HG03175 (cell line): ENCODE measurements around the gene TAF11L14.
"Not testable (repeated sequence)": the region's sequence is repeated elsewhere in the genome, so short reads cannot be mapped to it uniquely, and the experiment has no call there.

Experiments used
- ATAC-seq: cut with Tn5 transposase; IDR thresholded peaks from one replicate; pipeline ENCODE4 v1.9.1; 2021; ENCODE audit warnings: mild to moderate bottlenecking, moderate library complexity; ENCODE audit not compliant: unreplicated experiment

TAF11L14 gene

GRCh38 chr5:17634160-17634559 lies at the start of gene TAF11L14:
Gene TAF11L14 (plus strand): TSS chr5:17634460.
- ATAC-seq, result no peak

- not testable (repeated sequence) for ATAC-seq
Measured at GRCh38 chr5:17585658-17586057, 48.6 kb upstream of the TAF11L14 start, which contains the start of gene TAF11L7. Gene TAF11L7 (minus strand): TSS chr5:17585758.

DNA sequence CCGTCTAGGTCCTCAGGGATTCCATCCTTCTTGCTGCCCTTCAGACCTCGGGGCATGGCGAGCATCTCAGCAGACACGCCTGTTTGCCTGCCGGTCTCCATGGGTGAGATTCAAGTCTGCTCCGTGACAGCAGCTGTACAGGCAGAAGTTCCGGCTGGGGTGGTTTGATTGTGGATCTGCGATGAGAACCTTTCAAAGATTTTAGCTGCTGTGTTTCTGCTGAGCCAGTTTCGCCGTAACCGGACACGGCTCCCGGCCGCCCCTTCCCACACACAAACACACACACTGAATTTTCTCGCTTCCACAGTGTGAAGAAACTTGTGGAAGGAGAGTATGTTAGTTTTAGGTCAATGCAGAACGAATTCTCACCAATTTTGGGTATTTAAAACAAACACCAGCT lies 43.4 kb upstream of the TAF11L14 start, which contains the start of gene TAF11L8:
TAF11L8 (minus strand) TSS at position 101 of the 400 bp plus-strand sequence.
- ATAC-seq, result not testable (repeated sequence)

- not testable (repeated sequence) for ATAC-seq
Measured at GRCh38 chr5:17594255-17594654, 40.0 kb upstream of the TAF11L14 start, which contains the start of gene TAF11L9. Gene TAF11L9 (minus strand): TSS chr5:17594394.

- not testable (repeated sequence) for ATAC-seq
Measured at GRCh38 chr5:17597728-17598127, 36.5 kb upstream of the TAF11L14 start, which contains the start of gene TAF11L10. Gene TAF11L10 (minus strand): TSS chr5:17597828.

GRCh38 chr5:17603880-17604279 lies 30.4 kb upstream of the TAF11L14 start, which contains the start of gene TAF11L11:
Gene TAF11L11 (plus strand): TSS chr5:17604183.
- not testable (repeated sequence) for ATAC-seq

DNA sequence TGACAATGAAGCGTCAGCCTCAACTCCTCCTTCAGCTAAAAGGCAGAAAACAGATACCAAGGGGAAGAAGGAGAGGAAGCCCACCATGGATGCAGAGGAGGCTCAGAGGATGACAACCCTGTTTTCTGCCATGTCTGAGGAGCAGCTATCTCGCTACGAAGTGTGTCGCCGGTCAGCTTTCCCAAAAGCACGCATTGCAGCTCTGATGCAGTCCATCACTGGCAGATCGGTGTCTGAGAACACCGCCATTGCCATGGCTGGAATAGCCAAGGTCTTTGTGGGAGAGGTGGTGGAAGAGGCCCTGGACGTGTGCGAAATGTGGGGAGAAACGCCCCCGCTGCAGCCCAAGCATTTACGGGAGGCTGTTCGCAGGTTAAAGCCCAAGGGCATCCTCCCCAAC lies 29.3 kb upstream of the TAF11L14 start:
- no peak for ATAC-seq

GRCh38 chr5:17607461-17607860 lies 26.8 kb upstream of the TAF11L14 start:
- ATAC-seq, result not testable (repeated sequence)

DNA sequence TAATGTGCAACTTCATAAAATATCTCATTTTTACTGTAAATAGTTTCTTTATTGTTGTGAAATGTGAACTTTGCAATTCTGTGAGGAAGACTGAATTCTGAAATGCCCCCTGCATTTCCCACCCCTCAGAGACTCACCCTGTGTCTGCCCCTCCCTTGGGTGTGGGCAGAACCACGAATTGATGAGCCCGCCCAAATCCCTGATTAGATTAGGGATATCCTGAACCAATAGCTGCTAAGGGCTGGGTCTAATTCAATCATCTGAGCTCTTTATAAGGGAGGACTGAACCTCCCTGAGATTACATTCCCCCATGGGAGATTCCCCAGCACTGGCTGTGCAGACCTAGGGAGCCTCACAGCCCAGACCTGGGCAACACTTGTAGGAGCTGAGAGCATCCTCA lies 24.2 kb upstream of the TAF11L14 start, which contains the start of gene TAF11L12:
TAF11L12 (plus strand) TSS at position 301 of the 400 bp plus-strand sequence.
- ATAC-seq, result not testable (repeated sequence)

DNA sequence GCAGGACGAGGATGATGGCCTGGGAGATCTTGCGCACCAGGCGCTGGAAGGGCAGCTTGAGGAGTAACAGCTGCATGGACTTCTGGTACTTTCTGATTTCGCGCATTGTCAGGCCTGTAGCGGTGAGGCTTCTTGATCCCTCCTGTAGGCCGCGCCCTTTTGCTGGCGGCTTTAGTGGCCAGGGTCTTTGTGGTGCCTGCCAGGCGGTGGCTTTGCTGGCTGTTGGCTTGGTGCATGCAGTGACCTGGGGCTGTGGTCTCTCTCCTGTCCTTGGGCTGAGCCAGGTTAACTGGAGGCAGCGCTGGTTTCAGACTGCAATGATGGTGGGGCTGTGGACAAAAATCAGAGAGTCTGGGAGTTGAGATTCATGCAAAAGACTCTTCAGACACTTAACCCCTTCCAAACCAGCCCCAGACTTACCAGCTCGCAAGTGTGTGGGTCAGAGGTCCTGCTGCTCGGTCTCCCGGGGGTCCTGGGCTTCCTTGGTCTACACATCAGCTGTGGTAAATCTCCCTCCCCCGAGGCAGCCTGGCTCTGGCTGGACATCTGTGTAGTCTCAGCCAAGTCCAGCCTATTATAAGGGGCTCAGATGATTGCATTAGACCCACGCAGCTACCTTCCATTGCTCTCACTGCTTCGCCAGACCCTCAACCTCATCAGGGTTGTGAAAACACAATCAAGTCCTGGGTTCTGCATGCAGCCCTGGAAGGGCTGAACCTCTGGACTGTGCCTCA lies 19.2 kb upstream of the TAF11L14 start:
- no peak for ATAC-seq

DNA sequence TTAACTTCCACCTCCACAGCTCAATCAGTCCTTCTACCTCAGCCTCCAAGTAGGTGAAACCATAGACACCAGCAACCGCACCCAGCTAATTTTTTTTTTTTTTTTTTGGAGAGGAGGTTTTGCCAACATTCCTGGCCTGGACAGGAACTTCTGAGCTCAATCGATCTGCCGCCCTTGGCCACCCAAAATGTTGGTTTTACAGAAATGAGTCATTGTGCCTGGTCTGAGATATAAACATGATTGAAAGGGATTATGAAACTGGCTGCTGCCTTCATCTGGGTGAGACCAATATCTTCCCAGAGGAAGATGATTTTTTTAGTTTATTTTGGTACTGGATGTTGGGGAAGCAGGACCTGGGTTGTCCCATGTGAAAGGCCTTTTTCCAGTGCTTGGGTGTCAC lies 14.9 kb upstream of the TAF11L14 start:
- ATAC-seq, result no peak

DNA sequence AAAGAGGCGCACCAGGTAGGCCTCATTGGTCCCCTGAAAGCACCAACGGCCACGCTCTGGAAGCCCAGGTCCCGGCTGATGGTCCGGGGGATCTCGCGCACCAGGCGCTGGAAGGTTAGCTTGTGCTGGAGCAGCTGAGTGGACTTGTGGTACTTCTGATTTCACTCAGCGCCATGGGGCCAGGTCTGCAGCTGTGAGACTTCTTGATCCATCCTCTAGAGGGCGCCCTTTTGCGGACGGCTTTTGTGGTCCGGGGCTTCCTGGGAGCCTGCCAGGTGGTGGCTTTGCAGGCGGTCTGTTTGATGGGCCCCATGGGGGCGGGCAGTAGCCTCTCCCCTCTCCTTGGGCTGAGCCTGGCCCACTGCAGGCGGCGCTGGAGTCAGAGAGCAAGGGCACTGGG lies 13.6 kb upstream of the TAF11L14 start:
- no peak for ATAC-seq

- ATAC-seq, result no peak
Measured at GRCh38 chr5:17625686-17626085, 8.6 kb upstream of the TAF11L14 start.

GRCh38 chr5:17631788-17632187 lies 2.5 kb upstream of the TAF11L14 start, which contains the start of gene TAF11L13:
Gene TAF11L13 (plus strand): TSS chr5:17632088.
- ATAC-seq, result not testable (repeated sequence)

DNA sequence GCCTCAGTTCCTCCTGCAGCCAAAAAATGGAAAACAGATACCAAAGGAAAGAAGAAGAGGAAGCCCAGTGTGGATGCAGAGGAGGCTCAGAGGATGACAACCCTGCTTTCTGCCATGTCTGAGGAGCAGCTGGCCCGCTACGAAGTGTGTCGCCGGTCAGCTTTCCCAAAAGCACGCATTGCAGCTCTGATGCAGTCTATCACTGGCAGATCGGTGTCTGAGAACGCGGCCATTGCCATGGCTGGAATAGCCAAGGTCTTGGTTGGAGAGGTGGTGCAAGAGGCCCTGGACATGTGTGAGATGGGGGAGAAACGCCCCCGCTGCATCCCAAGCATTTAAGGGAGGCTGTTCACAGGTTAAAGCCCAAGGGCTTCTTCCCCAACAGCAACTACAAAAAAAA lies 15.0 kb downstream of the TAF11L14 start:
- not testable (repeated sequence) for ATAC-seq

- not testable (repeated sequence) for ATAC-seq
Measured at GRCh38 chr5:17655201-17655759, 21.0 kb downstream of the TAF11L14 start.

DNA sequence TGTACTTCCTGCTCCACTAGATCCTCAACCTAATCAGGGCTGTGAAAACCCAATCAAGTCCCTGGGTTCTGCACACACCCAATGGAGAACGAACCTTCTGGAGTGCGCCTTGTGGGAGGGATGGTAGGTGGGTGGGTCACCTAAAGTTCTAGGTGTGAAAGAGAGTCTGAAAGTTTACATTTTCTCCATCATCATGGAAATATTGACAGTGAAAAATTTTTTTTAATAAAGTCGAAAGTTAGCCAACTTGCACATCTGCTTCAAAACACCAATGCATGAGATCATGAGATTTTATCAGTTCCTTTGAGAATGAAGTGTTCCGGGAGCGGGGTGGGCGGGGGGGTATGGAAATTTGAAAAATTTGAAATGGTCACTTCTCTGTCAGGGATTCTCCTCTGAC lies 21.7 kb downstream of the TAF11L14 start:
- no peak for ATAC-seq

- ATAC-seq, result no peak
Measured at GRCh38 chr5:17663182-17663581, 28.9 kb downstream of the TAF11L14 start.

DNA sequence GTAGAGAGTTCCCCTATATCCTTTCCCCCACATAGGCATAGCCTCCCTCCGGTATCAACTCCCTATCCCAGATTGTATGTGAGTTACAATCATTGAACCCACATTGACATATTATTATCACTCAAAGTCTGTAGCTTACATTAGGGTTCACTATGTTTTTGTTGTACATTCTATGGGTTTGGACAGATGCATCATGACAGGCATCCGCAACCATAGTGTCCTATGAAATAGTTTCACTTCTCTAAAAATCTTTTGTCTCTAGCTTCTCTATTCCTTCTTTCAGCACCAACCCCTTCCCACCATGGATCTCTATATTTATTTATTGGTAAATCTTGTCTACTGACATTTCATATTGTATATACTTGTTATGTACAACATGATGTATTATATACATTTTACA lies 31.6 kb downstream of the TAF11L14 start:
- no peak for ATAC-seq

DNA sequence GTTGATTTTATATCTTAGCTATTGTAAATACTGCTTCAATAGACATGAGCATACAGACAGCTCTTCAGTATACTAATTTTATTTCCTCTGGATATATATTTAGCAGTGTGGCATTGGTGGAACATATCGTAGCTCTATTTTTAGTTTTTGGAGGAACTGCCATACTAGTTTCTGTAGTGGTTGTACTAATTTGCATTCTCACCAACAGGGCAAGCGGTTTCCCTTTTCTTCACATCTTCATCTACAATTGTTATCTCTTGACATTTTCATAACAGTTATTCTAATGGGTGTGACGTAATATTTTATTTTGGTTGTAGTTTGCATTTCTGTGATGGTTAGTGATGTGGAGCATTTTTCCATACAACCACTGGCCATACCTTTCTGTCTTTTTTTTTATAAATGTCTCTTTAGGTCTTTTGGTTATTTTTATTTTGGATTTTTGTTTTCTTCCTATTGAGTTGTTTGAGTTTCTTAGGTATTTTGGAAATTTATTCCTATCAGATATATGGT lies 32.5 kb downstream of the TAF11L14 start:
- no peak for ATAC-seq

GRCh38 chr5:17670353-17670752 lies 36.1 kb downstream of the TAF11L14 start:
- no peak for ATAC-seq
